Fibroblast of skin of left biceps (primary cell): ENCODE results near the gene GMDS.
A peak's percentile ranks its signal among the peaks of the same experiment; 100 is the strongest.

Experiments
- DNase-seq, 2 experiments: peaks; one replicate each; pipeline ENCODE4 v3.0.0-alpha.2; 2013; ENCODE audit warnings: low read depth in 2 of 2

Gene GMDS

DNA sequence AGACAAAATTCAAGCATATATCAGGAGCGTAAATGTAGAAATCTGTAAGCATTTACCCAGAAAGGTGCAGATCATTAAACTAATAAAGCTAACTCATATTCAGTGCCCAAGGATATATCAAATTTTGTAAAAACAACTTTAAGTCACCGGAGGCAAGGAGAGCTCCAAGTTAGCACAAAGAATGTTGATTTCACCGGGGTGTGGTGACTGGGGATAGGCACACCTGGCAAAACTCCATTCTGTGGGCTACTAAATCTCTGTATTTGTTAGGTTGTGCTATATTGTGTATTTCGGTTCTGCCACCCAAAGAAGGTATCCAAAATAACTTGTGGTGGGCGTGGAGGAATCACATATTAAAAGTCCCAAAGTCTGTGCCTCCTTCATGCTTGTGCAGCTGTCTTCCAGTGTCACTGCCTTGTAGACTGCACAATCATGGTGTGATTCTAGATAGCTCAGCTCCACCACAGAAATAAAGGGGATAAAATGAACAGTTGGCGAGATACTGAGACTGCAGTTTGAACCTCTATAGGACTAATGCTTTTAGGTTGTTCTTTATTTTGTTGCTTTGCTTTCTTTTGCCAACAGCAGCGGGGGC lies 111.6 kb downstream of the GMDS start:
- no peak for DNase-seq

DNA sequence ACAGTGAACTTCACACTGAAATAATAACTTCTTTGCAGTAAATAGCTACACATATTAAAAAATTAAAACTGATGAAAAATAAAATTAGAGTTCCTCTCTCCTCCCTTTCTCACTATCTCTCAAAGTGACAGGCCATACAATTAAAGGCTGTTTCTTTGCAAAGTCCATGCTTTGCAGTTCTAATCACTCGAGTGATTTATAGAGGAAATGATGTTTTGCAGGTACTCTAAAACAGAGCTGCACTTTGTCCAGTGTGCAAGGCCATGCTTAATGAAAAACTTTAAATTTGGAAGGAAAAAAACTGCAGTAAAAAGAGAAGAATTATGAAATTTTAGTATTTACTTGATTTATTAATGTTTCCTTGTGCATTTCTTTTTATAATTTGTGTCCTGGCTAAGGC lies 112.5 kb downstream of the GMDS start:
- no peak for DNase-seq

DNA sequence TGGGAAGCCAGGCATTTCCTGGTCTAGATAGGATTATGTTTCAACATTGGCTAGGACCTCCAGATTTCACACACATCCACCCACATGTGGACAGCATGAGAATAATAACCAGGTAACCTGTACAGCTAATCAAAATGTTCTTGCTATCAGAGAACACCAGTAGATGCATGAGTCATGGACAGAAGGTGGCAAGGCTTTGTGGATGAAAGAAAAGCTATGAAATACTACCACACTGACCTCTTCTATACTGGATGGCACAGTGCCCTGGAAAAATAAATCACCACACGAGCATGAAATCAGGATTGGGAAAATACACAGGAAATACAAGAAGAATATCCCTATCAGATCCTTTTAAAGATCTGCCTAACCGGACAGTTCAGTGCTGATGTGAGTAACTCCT lies 113.0 kb downstream of the GMDS start:
- DNase-seq = no peak

GRCh38 chr6:2129182-2129621 lies 116.2 kb downstream of the GMDS start:
- DNase-seq = no peak

DNA sequence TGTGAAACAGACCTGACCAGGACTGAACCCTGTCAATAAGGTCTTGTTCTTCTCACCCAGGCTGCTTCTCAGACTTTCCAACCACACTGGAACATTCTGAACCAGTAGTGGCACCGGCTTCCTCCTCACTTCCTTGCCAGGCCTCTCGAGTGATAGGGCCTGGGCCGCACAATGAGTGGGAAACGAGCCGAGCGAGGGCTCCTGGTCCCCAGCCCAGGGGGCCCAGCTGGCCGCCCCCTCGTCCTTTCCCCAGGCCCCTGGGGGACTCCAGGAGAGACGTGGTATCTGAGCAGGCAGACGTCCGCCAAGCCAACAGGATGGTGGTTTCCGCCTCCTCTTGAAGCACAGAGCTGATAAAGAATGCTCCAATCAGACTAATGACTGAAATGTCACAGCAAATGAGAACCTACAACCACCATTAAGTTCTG lies 117.9 kb downstream of the GMDS start:
- no peak for DNase-seq

- no peak for DNase-seq
These were observed 119.1 kb downstream of the GMDS start for GRCh38 chr6:2126351-2126750.

GRCh38 chr6:2125158-2125557 lies 120.2 kb downstream of the GMDS start:
- DNase-seq = no peak

GRCh38 chr6:2124260-2124709 lies 121.1 kb downstream of the GMDS start:
- no peak for DNase-seq

- DNase-seq = no peak
These were observed 124.5 kb downstream of the GMDS start for GRCh38 chr6:2120912-2121311.

- no peak for DNase-seq
These were observed 126.1 kb downstream of the GMDS start for GRCh38 chr6:2119275-2119674.

- DNase-seq = no peak
These were observed 127.3 kb downstream of the GMDS start for GRCh38 chr6:2118136-2118535.

DNA sequence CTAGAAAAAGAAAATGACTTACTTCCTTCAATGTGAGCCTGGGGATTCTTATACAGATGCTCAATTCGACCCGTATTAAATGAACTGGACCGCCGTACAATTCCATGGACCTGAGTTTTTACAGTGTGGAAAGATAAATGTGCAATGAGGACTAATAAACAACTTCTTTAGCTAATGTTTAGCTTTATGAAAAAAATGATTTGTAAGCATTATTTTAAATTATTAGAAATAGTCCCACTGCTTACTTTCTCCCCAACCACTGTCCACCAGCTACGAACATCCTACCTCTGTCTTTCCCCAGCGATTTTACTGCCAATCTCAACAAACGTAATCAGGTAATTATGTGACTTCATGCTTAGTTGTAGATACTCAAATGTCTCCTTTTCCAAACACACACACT lies 128.0 kb downstream of the GMDS start:
- DNase-seq = no peak

- no peak for DNase-seq
These were observed 128.9 kb downstream of the GMDS start for GRCh38 chr6:2116496-2116895.

DNA sequence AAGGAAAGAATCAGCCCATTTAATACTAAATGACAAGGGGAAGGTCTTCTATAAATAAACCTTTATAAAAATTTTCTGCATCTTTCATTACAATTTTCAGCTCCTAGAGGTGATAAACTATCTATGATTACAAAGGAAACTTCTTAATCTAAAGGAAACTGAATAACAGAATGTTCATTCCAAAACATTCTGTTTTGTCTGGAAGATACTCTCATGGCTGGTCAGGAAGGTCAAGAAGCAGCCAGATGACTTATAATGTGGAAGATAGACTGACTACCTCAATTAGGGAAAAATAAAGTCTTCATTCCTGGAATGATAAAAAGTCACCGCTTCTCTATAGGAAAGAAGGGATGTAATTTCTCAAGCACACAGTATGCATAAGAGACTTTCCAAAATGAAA lies 131.3 kb downstream of the GMDS start:
- no peak for DNase-seq

GRCh38 chr6:2111162-2111677 lies 134.2 kb downstream of the GMDS start:
- peak; percentile 31 to 36 for DNase-seq

GRCh38 chr6:2110504-2110903 lies 134.9 kb downstream of the GMDS start:
- no peak for DNase-seq

DNA sequence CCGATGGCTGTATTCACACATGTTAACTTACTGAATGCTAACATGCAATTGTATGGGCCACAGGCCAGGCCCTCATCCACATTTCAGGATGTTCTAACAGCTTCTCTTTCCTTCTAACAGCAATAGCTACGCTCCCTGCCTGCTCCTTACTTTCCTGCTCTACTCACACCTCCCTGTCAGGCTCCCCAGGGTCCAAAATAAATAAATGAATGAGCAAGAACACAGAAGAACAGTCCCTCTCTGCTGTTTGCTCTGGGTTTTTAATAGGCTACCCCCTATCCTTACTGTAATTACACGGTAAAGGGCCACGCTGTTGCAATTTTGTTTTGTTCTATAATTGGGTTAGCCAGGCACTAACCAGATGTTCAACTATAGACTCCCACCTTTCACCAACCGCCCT lies 135.6 kb downstream of the GMDS start:
- no peak for DNase-seq

GRCh38 chr6:2108700-2109306 lies 136.6 kb downstream of the GMDS start:
- DNase-seq = no peak

DNA sequence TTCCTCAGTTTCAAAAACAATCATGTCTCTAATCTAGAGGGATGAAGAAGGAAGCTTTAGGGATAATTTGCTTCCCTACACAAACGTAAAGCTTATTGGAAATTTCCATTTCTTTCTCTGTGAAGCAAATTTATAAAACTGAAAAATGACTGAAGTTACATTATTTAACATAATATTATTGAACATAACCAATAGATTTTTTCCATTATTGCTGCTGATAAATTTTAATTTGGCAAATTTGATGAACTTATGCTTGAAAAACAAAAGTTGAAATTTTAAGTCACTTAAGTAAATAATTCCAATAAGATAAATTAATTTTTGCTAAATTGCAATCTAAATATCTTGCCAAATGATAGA lies 140.9 kb downstream of the GMDS start:
- DNase-seq = no peak

DNA sequence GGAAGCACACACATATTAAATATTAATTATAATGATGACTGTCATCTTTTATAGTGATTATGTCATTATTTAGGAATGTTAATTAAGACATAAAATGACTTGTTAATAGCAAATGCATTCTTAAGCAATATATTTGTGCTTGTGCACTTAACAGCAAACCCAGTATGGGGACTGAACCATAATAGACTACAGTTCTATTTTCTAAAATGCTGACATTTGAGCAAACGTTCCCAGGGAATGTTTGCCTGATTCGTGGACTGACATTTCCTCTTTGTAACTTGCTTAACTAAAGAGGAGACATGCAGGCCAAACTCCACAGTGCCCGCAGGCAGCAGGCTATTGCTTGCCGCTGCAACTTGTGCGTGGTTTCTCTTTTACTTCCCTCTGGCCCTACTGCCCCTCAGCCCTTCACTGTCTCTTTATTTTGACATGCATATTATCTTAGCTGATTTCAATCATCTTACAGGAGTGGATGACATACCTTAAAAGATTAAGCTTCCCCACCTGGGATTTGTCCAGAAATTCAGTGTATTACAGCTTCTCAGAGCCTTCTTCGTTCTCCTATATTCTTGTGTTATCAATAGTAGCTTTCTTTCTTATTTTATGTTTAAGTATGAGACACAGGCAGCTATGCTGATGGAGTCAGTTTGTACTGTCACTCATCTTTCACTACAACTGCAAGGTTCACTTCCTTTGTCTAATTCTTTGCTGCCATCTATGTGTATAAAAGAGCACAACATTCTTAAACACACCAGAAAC lies 141.5 kb downstream of the GMDS start:
- peak; percentile 19 to 22 for DNase-seq

GRCh38 chr6:2102966-2103365 lies 142.4 kb downstream of the GMDS start:
- no peak for DNase-seq

GRCh38 chr6:2102316-2102883 lies 143.0 kb downstream of the GMDS start:
- no peak for DNase-seq

GRCh38 chr6:2101213-2101612 lies 144.2 kb downstream of the GMDS start:
- no peak for DNase-seq
